ENCODE data around the gene TRAPPC3.

The TRAPPC3 gene

GRCh38 chr1:36156329-36157114 lies 7.2 kb upstream of the TRAPPC3 start (continued):
- TF ChIP-seq REPIN1 (tag by site-specific recombination; IDR thresholded peaks at IDR 0.05; ENCODE audit: low read depth) (0 out of 2 replicates have a peak, but pooled peaks have one; percentile 72), ZNF623 (tag by site-specific recombination; IDR thresholded peaks at IDR 0.05) (peak; percentile 99), ZNF664 (tag by site-specific recombination; IDR thresholded peaks at IDR 0.05) (no peak), MEIS1 (CRISPR knock-in tag; IDR thresholded peaks at IDR 0.05; ENCODE audit: borderline replicate concordance) (no peak), ZBTB17 (tag by site-specific recombination; IDR thresholded peaks at IDR 0.05) (peak; percentile 73), ZNF707 (tag by site-specific recombination; IDR thresholded peaks at IDR 0.05) (no peak), ELK4 (IDR thresholded peaks at IDR 0.05; ENCODE audit: borderline replicate concordance, low read depth, low read length) (no peak), ZNF37A (tag by site-specific recombination; IDR thresholded peaks at IDR 0.05) (no peak), ZNF112 (tag by site-specific recombination; IDR thresholded peaks at IDR 0.05) (no peak), ZNF148 (tag by site-specific recombination; IDR thresholded peaks at IDR 0.05; ENCODE audit: borderline replicate concordance) (no peak), ZNF544 (tag by site-specific recombination; IDR thresholded peaks at IDR 0.05) (no peak), ZNF394 (tag by site-specific recombination; IDR thresholded peaks at IDR 0.05; ENCODE audit: borderline replicate concordance) (peak; percentile 36; the same call in 1 of the 2 replicates), ZSCAN18 (tag by site-specific recombination; IDR thresholded peaks at IDR 0.05) (no peak), SP7 (tag by site-specific recombination; IDR thresholded peaks at IDR 0.05) (peak; percentile 78), BCL11B (tag by site-specific recombination; IDR thresholded peaks at IDR 0.05; ENCODE audit: low read depth) (peak; percentile 79; the same call in 1 of the 2 replicates), ZNF184 (tag by site-specific recombination; IDR thresholded peaks at IDR 0.05) (no peak), PATZ1 (tag by site-specific recombination; IDR thresholded peaks at IDR 0.05) (peak; percentile 94), ZNF140 (tag by site-specific recombination; IDR thresholded peaks at IDR 0.05) (no peak), ZNF776 (tag by site-specific recombination; IDR thresholded peaks at IDR 0.05; ENCODE audit: borderline replicate concordance) (no peak), ZNF610 (tag by site-specific recombination; IDR thresholded peaks at IDR 0.05; ENCODE audit: borderline replicate concordance) (no peak), REST (tag by site-specific recombination; IDR thresholded peaks at IDR 0.05) (no peak), GLI4 (tag by site-specific recombination; IDR thresholded peaks at IDR 0.05) (no peak), ZNF114 (tag by site-specific recombination; IDR thresholded peaks at IDR 0.05) (no peak), ZNF211 (tag by site-specific recombination; IDR thresholded peaks at IDR 0.05; ENCODE audit: low read depth) (no peak)
- TF ChIP-seq, protein P1, sequence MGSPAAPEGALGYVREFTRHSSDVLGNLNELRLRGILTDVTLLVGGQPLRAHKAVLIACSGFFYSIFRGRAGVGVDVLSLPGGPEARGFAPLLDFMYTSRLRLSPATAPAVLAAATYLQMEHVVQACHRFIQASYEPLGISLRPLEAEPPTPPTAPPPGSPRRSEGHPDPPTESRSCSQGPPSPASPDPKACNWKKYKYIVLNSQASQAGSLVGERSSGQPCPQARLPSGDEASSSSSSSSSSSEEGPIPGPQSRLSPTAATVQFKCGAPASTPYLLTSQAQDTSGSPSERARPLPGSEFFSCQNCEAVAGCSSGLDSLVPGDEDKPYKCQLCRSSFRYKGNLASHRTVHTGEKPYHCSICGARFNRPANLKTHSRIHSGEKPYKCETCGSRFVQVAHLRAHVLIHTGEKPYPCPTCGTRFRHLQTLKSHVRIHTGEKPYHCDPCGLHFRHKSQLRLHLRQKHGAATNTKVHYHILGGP (tag by site-specific recombination; IDR thresholded peaks at IDR 0.05) = no peak
- TF ChIP-seq, protein P2, sequence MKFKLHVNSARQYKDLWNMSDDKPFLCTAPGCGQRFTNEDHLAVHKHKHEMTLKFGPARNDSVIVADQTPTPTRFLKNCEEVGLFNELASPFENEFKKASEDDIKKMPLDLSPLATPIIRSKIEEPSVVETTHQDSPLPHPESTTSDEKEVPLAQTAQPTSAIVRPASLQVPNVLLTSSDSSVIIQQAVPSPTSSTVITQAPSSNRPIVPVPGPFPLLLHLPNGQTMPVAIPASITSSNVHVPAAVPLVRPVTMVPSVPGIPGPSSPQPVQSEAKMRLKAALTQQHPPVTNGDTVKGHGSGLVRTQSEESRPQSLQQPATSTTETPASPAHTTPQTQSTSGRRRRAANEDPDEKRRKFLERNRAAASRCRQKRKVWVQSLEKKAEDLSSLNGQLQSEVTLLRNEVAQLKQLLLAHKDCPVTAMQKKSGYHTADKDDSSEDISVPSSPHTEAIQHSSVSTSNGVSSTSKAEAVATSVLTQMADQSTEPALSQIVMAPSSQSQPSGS (tag by site-specific recombination; IDR thresholded peaks at IDR 0.05; ENCODE audit: low read depth) = no peak
